Calu3 (cell line): ENCODE data around the gene OBSCN. TPM values are rescaled to one million over a fixed set of nuclear protein-coding genes. Genes with fewer than 3 reads are reported as not detected.

Source experiments
- BruUV-seq: library from RNA; stranded (reverse); fragments of 400-500 nt; replicated peaks from 2 replicates; lab custom pipeline; 2021; lab: Mats Ljungman, UMichigan
- CTCF ChIA-PET: fragments of 300-600 bp; sonication (Branson Sonifier 250); formaldehyde crosslinking; loops from one replicate; lab custom pipeline; 2022; ENCODE audit warnings: antibody characterized with exemption; lab: Charles Lee
- DNase-seq: peaks from one replicate; pipeline ENCODE4 v3.0.0; 2022
- H3K27ac Mint-ChIP-seq: one replicate; pipeline ENCODE4 v1.8.0; 2022; ENCODE audit warnings: mixed read lengths; ENCODE audit not compliant: unreplicated experiment
- H3K27me3 Mint-ChIP-seq: one replicate; pipeline ENCODE4 v1.8.0; 2022; ENCODE audit warnings: mixed read lengths; ENCODE audit not compliant: unreplicated experiment
- H3K36me3 Mint-ChIP-seq: one replicate; pipeline ENCODE4 v1.8.0; 2022; ENCODE audit warnings: mild to moderate bottlenecking, moderate library complexity, mixed read lengths; ENCODE audit not compliant: insufficient read depth, unreplicated experiment
- H3K4me1 Mint-ChIP-seq: one replicate; pipeline ENCODE4 v1.8.0; 2022; ENCODE audit warnings: mild to moderate bottlenecking, low read depth, mixed read lengths; ENCODE audit not compliant: unreplicated experiment
- H3K4me3 Mint-ChIP-seq: one replicate; pipeline ENCODE4 v1.8.0; 2022; ENCODE audit warnings: mild to moderate bottlenecking, low read depth, moderate library complexity, mixed read lengths; ENCODE audit not compliant: unreplicated experiment
- H3K9me3 Mint-ChIP-seq: one replicate; pipeline ENCODE4 v1.8.0; 2022; ENCODE audit warnings: low read depth, mixed read lengths; ENCODE audit not compliant: unreplicated experiment
- CTCF ChIP-seq: fragments of 200-600 bp; IDR thresholded peaks from one replicate; pipeline ENCODE4 v1.8.0; 2022; ENCODE audit warnings: antibody characterized with exemption; ENCODE audit not compliant: unreplicated experiment
- intact Hi-C: fragments of 100-400 bp; cut with micrococcal nuclease; formaldehyde crosslinking; loops from one replicate; pipeline ENCODE4 v1.10.0; 2022; ENCODE audit not compliant: unreplicated experiment
- total RNA-seq: library from RNA; stranded (reverse); gene quantifications from 2 replicates; pipeline ENCODE4 v1.2.3, GENCODE V29; 2022

Gene OBSCN
- total RNA-seq, 1 experiment from 2014 or later = 19.5 TPM

GRCh38 chr1:228214921-228215662, 7.2 kb downstream of the OBSCN start:
- Mint-ChIP-seq H3K4me3 (peak overlapping the region; percentile 70), H3K9me3 (no peaks in the 10 kb centered on the region), H3K27ac (no peak overlapping the region), H3K4me1 (no peaks in the 10 kb centered on the region), H3K36me3 (peaks cover 34% of the 10 kb centered on the region), H3K27me3 (no peaks in the 10 kb centered on the region)
- DNase-seq = no peak
- CTCF ChIA-PET = no interaction called here
- no peak for TF ChIP-seq CTCF
- intact Hi-C loops = loop anchor here (10.0 kb wide), 1 partner anchor 130 kb away; no protein-coding TSS in a partner anchor
- no TSS peak for BruUV-seq

GRCh38 chr1:228215663-228216116, 7.8 kb downstream of the OBSCN start:
- BruUV-seq = no TSS peak
- H3K27ac Mint-ChIP-seq = no peak overlapping the region
- H3K36me3 Mint-ChIP-seq = peaks cover 34% of the 10 kb centered on the region
- no peaks in the 10 kb centered on the region for H3K27me3 Mint-ChIP-seq
- intact Hi-C loops = loop anchor here (10.0 kb wide), 1 partner anchor 129 kb away; no protein-coding TSS in a partner anchor
- DNase-seq = no peak
- no peak for TF ChIP-seq CTCF
- CTCF ChIA-PET = no interaction called here
- no peak overlapping the region for H3K4me3 Mint-ChIP-seq
- H3K9me3 Mint-ChIP-seq = no peaks in the 10 kb centered on the region
- H3K4me1 Mint-ChIP-seq = no peaks in the 10 kb centered on the region

GRCh38 chr1:228216371-228217320, 8.8 kb downstream of the OBSCN start:
- H3K9me3 Mint-ChIP-seq = no peaks in the 10 kb centered on the region
- no TSS peak for BruUV-seq
- no peak for TF ChIP-seq CTCF
- H3K4me1 Mint-ChIP-seq = no peaks in the 10 kb centered on the region
- intact Hi-C loops = loop anchor here (10.0 kb wide), 1 partner anchor 128 kb away; no protein-coding TSS in a partner anchor
- no peak overlapping the region for H3K4me3 Mint-ChIP-seq
- no peaks in the 10 kb centered on the region for H3K27me3 Mint-ChIP-seq
- no peak for DNase-seq
- no peak overlapping the region for H3K27ac Mint-ChIP-seq
- H3K36me3 Mint-ChIP-seq = peaks cover 29% of the 10 kb centered on the region
- CTCF ChIA-PET = no interaction called here

- CTCF ChIA-PET = no interaction called here
- intact Hi-C loops = loop anchor here (10.0 kb wide), 1 partner anchor 127 kb away; no protein-coding TSS in a partner anchor
Observed at GRCh38 chr1:228217551-228218344, 9.9 kb downstream of the OBSCN start.

More at GRCh38 chr1:228217551-228218344, 9.9 kb downstream of the OBSCN start:
- Mint-ChIP-seq H3K36me3 (peaks cover 22% of the 10 kb centered on the region), H3K4me1 (no peaks in the 10 kb centered on the region), H3K27me3 (no peaks in the 10 kb centered on the region), H3K4me3 (no peak overlapping the region), H3K9me3 (no peaks in the 10 kb centered on the region), H3K27ac (no peak overlapping the region)
- no peak for DNase-seq
- BruUV-seq = no TSS peak
- TF ChIP-seq CTCF = no peak
